ENCODE measurements around the gene GPATCH2L.

- TF ChIP-seq EZH2 (IDR thresholded peaks at IDR 0.05; ENCODE audit: insufficient read depth, poor library complexity, severe bottlenecking) (no peak), EZH2phosphoT487 (IDR thresholded peaks at IDR 0.05; ENCODE audit: insufficient read depth, low read depth) (no peak)
Observed at GRCh38 chr14:76129851-76130576, 21.7 kb upstream of the GPATCH2L start.

All from GM23248 (cell line).